KMS-11 (cell line): ENCODE data around the gene TRERF1.

Experiments used
- H2AFZ ChIP-seq: fragments of 200-600 bp; sonication (generic); 2 replicates; pipeline ENCODE4 v1.6.1; 2016; ENCODE audit warnings: antibody characterized with exemption, mixed run types, low read depth
- H3K27ac ChIP-seq: fragments of 200-600 bp; sonication (generic); 2 replicates; pipeline ENCODE4 v1.6.1; 2016; ENCODE audit warnings: mild to moderate bottlenecking, mixed run types
- H3K27me3 ChIP-seq: fragments of 200-600 bp; sonication (generic); 2 replicates; pipeline ENCODE4 v1.6.1; 2017; ENCODE audit warnings: mild to moderate bottlenecking, low read depth, mixed run types, moderate library complexity; ENCODE audit not compliant: insufficient read depth
- H3K36me3 ChIP-seq: fragments of 200-600 bp; sonication (generic); 2 replicates; pipeline ENCODE4 v1.6.1; 2017; ENCODE audit warnings: mild to moderate bottlenecking, mixed run types; ENCODE audit not compliant: insufficient read depth
- H3K4me1 ChIP-seq: fragments of 200-600 bp; sonication (generic); 2 replicates; pipeline ENCODE4 v1.6.1; 2016; ENCODE audit warnings: mild to moderate bottlenecking, low read depth, mixed run types; ENCODE audit not compliant: poor library complexity, severe bottlenecking
- H3K4me2 ChIP-seq: fragments of 200-600 bp; sonication (generic); 2 replicates; pipeline ENCODE4 v1.7.0; 2016; ENCODE audit warnings: mild to moderate bottlenecking, mixed run types
- H3K4me3 ChIP-seq: fragments of 200-600 bp; sonication (generic); IDR thresholded peaks from 2 replicates; pipeline ENCODE4 v1.6.1; 2017; ENCODE audit warnings: low read depth, low read length, mixed read lengths; ENCODE audit not compliant: insufficient read depth
- H3K79me2 ChIP-seq: fragments of 200-600 bp; sonication (generic); 2 replicates; pipeline ENCODE4 v1.6.1; 2016; ENCODE audit warnings: low read depth, mixed run types; ENCODE audit not compliant: insufficient read depth
- H3K9ac ChIP-seq: fragments of 200-600 bp; sonication (generic); 2 replicates; pipeline ENCODE4 v1.6.1; 2016; ENCODE audit warnings: mild to moderate bottlenecking, mixed run types
- H4K20me1 ChIP-seq: fragments of 200-600 bp; sonication (generic); 2 replicates; pipeline ENCODE4 v1.6.1; 2016; ENCODE audit warnings: mild to moderate bottlenecking, mixed run types; ENCODE audit not compliant: insufficient read depth
- TF ChIP-seq, protein P1 (sequence below): fragments of 200-600 bp; sonication (generic); conservative IDR thresholded peaks from 2 replicates; pipeline ENCODE4 v1.6.1; 2017; ENCODE audit warnings: low read depth, mild to moderate bottlenecking, antibody characterized with exemption, low read length, moderate library complexity, mixed read lengths

TRERF1 gene

DNA sequence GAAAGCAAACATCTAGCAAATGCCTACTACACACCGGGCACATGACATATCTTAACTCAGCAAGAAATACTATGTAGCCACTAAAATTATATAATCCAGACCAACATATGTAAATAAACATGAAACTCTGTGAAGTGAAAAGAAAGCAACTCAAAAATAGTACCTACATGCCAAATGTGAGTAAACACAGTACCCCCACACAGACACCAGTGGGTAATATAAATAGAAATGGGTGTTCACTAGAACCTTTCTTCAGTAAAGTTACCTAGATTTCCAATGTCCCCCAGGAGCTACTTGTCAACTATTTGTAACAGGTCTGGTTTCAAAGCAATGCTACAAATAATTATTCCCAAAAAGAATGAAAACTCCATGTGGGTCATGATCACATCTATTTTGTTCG is 25.5 kb downstream of the TRERF1 start:
- Histone ChIP-seq H2AFZ (no peak overlapping the region), H3K79me2 (no peaks in the 10 kb centered on the region), H3K4me1 (no peaks in the 10 kb centered on the region), H3K9ac (no peak overlapping the region), H3K36me3 (no peaks in the 10 kb centered on the region), H3K27me3 (no peaks in the 10 kb centered on the region), H4K20me1 (no peaks in the 10 kb centered on the region), H3K27ac (no peak overlapping the region), H3K4me2 (no peak overlapping the region), H3K4me3 (no peak overlapping the region)
- TF ChIP-seq, protein P1, sequence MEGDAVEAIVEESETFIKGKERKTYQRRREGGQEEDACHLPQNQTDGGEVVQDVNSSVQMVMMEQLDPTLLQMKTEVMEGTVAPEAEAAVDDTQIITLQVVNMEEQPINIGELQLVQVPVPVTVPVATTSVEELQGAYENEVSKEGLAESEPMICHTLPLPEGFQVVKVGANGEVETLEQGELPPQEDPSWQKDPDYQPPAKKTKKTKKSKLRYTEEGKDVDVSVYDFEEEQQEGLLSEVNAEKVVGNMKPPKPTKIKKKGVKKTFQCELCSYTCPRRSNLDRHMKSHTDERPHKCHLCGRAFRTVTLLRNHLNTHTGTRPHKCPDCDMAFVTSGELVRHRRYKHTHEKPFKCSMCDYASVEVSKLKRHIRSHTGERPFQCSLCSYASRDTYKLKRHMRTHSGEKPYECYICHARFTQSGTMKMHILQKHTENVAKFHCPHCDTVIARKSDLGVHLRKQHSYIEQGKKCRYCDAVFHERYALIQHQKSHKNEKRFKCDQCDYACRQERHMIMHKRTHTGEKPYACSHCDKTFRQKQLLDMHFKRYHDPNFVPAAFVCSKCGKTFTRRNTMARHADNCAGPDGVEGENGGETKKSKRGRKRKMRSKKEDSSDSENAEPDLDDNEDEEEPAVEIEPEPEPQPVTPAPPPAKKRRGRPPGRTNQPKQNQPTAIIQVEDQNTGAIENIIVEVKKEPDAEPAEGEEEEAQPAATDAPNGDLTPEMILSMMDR = no peak

DNA sequence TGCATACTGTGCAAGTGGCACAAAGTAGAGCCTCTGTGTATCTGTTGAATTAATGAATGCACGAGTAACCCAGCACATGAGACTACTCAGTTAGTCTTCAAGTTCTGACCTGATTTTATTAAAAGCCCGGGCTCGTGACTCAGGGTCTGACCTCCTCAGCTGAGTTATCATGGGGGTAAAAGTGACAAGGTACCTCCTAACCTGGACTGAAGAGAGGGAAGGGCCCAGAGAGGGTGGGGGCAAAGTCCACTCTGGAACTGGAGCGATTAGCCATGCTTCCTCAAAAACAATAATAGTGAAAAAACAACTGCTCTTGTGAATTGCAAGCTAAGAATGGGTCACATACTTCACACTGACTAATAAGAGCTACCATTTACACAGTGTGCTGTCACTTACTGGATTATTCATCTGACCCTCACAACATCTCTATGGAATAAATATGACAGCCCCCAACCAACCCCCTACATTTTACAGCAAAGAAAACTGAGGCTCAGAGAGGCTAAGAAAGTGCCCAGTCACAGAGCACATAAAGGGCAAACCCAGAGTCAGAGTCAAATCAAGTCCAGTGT is 26.7 kb downstream of the TRERF1 start:
- H2AFZ ChIP-seq = no peak overlapping the region
- no peak overlapping the region for H3K4me2 ChIP-seq
- no peaks in the 10 kb centered on the region for H3K27me3 ChIP-seq
- H3K79me2 ChIP-seq = no peaks in the 10 kb centered on the region
- no peak overlapping the region for H3K9ac ChIP-seq
- H4K20me1 ChIP-seq = no peaks in the 10 kb centered on the region
- H3K4me3 ChIP-seq = no peak overlapping the region
- no peak overlapping the region for H3K27ac ChIP-seq
- TF ChIP-seq, protein P1 = no peak
- no peaks in the 10 kb centered on the region for H3K36me3 ChIP-seq
- no peaks in the 10 kb centered on the region for H3K4me1 ChIP-seq

- Histone ChIP-seq H3K9ac (no peak overlapping the region), H3K4me3 (no peak overlapping the region), H3K27me3 (no peaks in the 10 kb centered on the region), H3K4me1 (peaks cover 7% of the 10 kb centered on the region), H3K27ac (no peak overlapping the region), H4K20me1 (no peaks in the 10 kb centered on the region), H2AFZ (no peak overlapping the region), H3K4me2 (no peak overlapping the region), H3K79me2 (no peaks in the 10 kb centered on the region), H3K36me3 (no peaks in the 10 kb centered on the region)
- TF ChIP-seq, protein P1 = no peak
Measured at GRCh38 chr6:42423244-42423643, 28.5 kb downstream of the TRERF1 start.

- no peak overlapping the region for H3K27ac ChIP-seq
- H3K79me2 ChIP-seq = no peaks in the 10 kb centered on the region
- no peak overlapping the region for H3K4me3 ChIP-seq
- no peaks in the 10 kb centered on the region for H3K36me3 ChIP-seq
- no peak overlapping the region for H3K9ac ChIP-seq
- no peaks in the 10 kb centered on the region for H4K20me1 ChIP-seq
- peaks cover 22% of the 10 kb centered on the region for H3K4me1 ChIP-seq
- TF ChIP-seq, protein P1 = no peak
- no peak overlapping the region for H2AFZ ChIP-seq
- H3K4me2 ChIP-seq = no peak overlapping the region
- no peaks in the 10 kb centered on the region for H3K27me3 ChIP-seq
Measured at GRCh38 chr6:42420741-42421140, 31.0 kb downstream of the TRERF1 start.
